SU-DHL-6 (cell line): ENCODE data around the gene CLCNKA.

Experiments
- H2AFZ ChIP-seq: fragments of 200-600 bp; sonication (generic); 2 replicates; pipeline ENCODE4 v1.6.1; 2014; ENCODE audit warnings: low read depth, mild to moderate bottlenecking, moderate library complexity, mixed read lengths, antibody characterized with exemption, low read length; ENCODE audit not compliant: severe bottlenecking
- H3F3A ChIP-seq: fragments of 200-600 bp; shearing (Covaris generic); 2 replicates; pipeline ENCODE4 v1.6.0; 2016; ENCODE audit warnings: antibody characterized with exemption, mild to moderate bottlenecking; ENCODE audit not compliant: insufficient read depth
- H3K27ac ChIP-seq: fragments of 200-600 bp; sonication (generic); 2 replicates; pipeline ENCODE4 v1.5.1; 2016; ENCODE audit warnings: low read depth, mild to moderate bottlenecking, low read length, moderate library complexity, mixed read lengths
- H3K27me3 ChIP-seq: fragments of 200-600 bp; sonication (generic), shearing (Covaris generic); 2 replicates; pipeline ENCODE4 v1.6.0; 2014; ENCODE audit warnings: mild to moderate bottlenecking, low read length
- H3K36me3 ChIP-seq: fragments of 200-600 bp; sonication (generic); 2 replicates; pipeline ENCODE4 v1.6.1; 2014; ENCODE audit warnings: mild to moderate bottlenecking, low read length, mixed read lengths
- H3K4me2 ChIP-seq: fragments of 300-600, 200-600 bp; shearing (Covaris generic), sonication (generic); 2 replicates; pipeline ENCODE4 v1.6.0; 2014; ENCODE audit warnings: low read length, low read depth, mild to moderate bottlenecking; ENCODE audit not compliant: poor library complexity, severe bottlenecking
- H3K4me3 ChIP-seq: fragments of 200-600 bp; sonication (generic); 2 replicates; pipeline ENCODE4 v1.5.1; 2014; ENCODE audit warnings: antibody characterized with exemption, low read length, mild to moderate bottlenecking, mixed read lengths; ENCODE audit not compliant: insufficient read depth, poor library complexity, severe bottlenecking
- H3K79me2 ChIP-seq: fragments of 200-600 bp; sonication (generic); 2 replicates; pipeline ENCODE4 v1.6.1; 2014; ENCODE audit warnings: mild to moderate bottlenecking, low read length, moderate library complexity; ENCODE audit not compliant: insufficient read depth
- H3K9ac ChIP-seq: fragments of 200-600 bp; sonication (generic); 2 replicates; pipeline ENCODE4 v1.7.0; 2014; ENCODE audit warnings: mild to moderate bottlenecking, low read length
- H3K9me2 ChIP-seq: fragments of 200-600 bp; sonication (generic); replicated peaks from 2 replicates; pipeline ENCODE4 v1.6.1; 2014; ENCODE audit warnings: low read length; ENCODE audit not compliant: insufficient read depth
- H3K9me3 ChIP-seq: fragments of 200-600 bp; sonication (generic); 2 replicates; pipeline ENCODE4 v1.6.1; 2014; ENCODE audit warnings: low read length, mixed read lengths; ENCODE audit not compliant: insufficient read depth
- H4K20me1 ChIP-seq: fragments of 200-600 bp; sonication (generic); 2 replicates; pipeline ENCODE4 v1.6.1; 2014; ENCODE audit warnings: low read depth, mild to moderate bottlenecking, antibody characterized with exemption, low read length, moderate library complexity, mixed read lengths
- CTCF ChIP-seq: fragments of 200-600 bp; sonication (generic); IDR thresholded peaks from one replicate; pipeline ENCODE4 v1.5.1; 2017; ENCODE audit warnings: antibody characterized with exemption, mild to moderate bottlenecking, low read length, moderate library complexity; ENCODE audit not compliant: insufficient read depth, poor library complexity, severe bottlenecking
- EZH2phosphoT487 ChIP-seq: fragments of 200-600 bp; sonication (generic), shearing (Covaris generic); conservative IDR thresholded peaks from 2 replicates; pipeline ENCODE4 v1.6.1; 2018; ENCODE audit warnings: mild to moderate bottlenecking, antibody characterized with exemption, low read length, moderate library complexity, mixed read lengths

The CLCNKA gene

GRCh38 chr1:16068356-16069270, 46.8 kb downstream of the CLCNKA start:
- no peak overlapping the region for H3K27ac ChIP-seq
- H3K36me3 ChIP-seq: no peaks in the 10 kb centered on the region
- no peaks in the 10 kb centered on the region for H3K9me3 ChIP-seq
- H3F3A ChIP-seq: no peaks in the 10 kb centered on the region
- H3K9ac ChIP-seq: no peak overlapping the region
- no peak overlapping the region for H3K4me3 ChIP-seq
- no peak overlapping the region for H3K4me2 ChIP-seq
- H2AFZ ChIP-seq: no peak overlapping the region
- no peaks in the 10 kb centered on the region for H3K27me3 ChIP-seq
- H3K79me2 ChIP-seq: no peaks in the 10 kb centered on the region
- no peaks in the 10 kb centered on the region for H4K20me1 ChIP-seq
- TF ChIP-seq CTCF (no peak), EZH2phosphoT487 (no peak)
- no peaks in the 10 kb centered on the region for H3K9me2 ChIP-seq

GRCh38 chr1:16070640-16071355, 49.0 kb downstream of the CLCNKA start:
- H3K79me2 ChIP-seq: no peaks in the 10 kb centered on the region
- no peaks in the 10 kb centered on the region for H3K9me2 ChIP-seq
- H3K36me3 ChIP-seq: no peaks in the 10 kb centered on the region
- no peak overlapping the region for H2AFZ ChIP-seq
- no peak for TF ChIP-seq CTCF
- TF ChIP-seq EZH2phosphoT487: no peak
- no peak overlapping the region for H3K9ac ChIP-seq
- H3F3A ChIP-seq: no peaks in the 10 kb centered on the region
- no peak overlapping the region for H3K27ac ChIP-seq
- H4K20me1 ChIP-seq: no peaks in the 10 kb centered on the region
- no peak overlapping the region for H3K4me2 ChIP-seq
- no peaks in the 10 kb centered on the region for H3K27me3 ChIP-seq
- H3K4me3 ChIP-seq: no peak overlapping the region
- no peaks in the 10 kb centered on the region for H3K9me3 ChIP-seq

- H3K36me3 ChIP-seq: no peaks in the 10 kb centered on the region
- H4K20me1 ChIP-seq: no peaks in the 10 kb centered on the region
- no peaks in the 10 kb centered on the region for H3K27me3 ChIP-seq
- H3K9me3 ChIP-seq: no peaks in the 10 kb centered on the region
- H3K9ac ChIP-seq: no peak overlapping the region
- no peak overlapping the region for H3K4me3 ChIP-seq
- no peaks in the 10 kb centered on the region for H3K79me2 ChIP-seq
- H3F3A ChIP-seq: no peaks in the 10 kb centered on the region
- H3K27ac ChIP-seq: no peak overlapping the region
- H3K9me2 ChIP-seq: no peaks in the 10 kb centered on the region
- no peak overlapping the region for H2AFZ ChIP-seq
- TF ChIP-seq EZH2phosphoT487: no peak
- no peak for TF ChIP-seq CTCF
- H3K4me2 ChIP-seq: no peak overlapping the region
Observed at GRCh38 chr1:16071614-16072013, 49.8 kb downstream of the CLCNKA start.
